ENCODE results near the gene RGS7. TPM values are rescaled to one million over a fixed set of nuclear protein-coding genes. Genes with fewer than 3 reads are reported as not detected.

The RGS7 gene
- total and polyA plus RNA-seq, 2 of the 4 experiments (the other 2 are of a cell fraction), result 0.58 to 0.72 TPM

GRCh38 chr1:240888787-240889048 is 468.3 kb downstream of the RGS7 start:
- H3K36me3 ChIP-seq (ENCODE audit: control insufficient read depth, insufficient read depth, low read length), result no peaks in the 10 kb centered on the region
- CTCF ChIA-PET, result no interaction called here
- H4K91ac ChIP-seq (ENCODE audit: insufficient read depth, low read depth, low read length), result no peak overlapping the region
- H2BK5ac ChIP-seq (ENCODE audit: low read depth, low read length, poor library complexity, severe bottlenecking), result no peak overlapping the region
- no peak overlapping the region for H2BK20ac ChIP-seq (ENCODE audit: low read depth, low read length)
- in situ Hi-C loops (cut with MboI; ENCODE audit: low sequenced_read_pairs) (no loop called here), intact Hi-C loops (cut with micrococcal nuclease) (loop anchor here (5.0 kb wide), 1 partner anchor 59 kb away; no protein-coding TSS in a partner anchor), dilution Hi-C loops (cut with HindIII; ENCODE audit: low sequenced_read_pairs, unreplicated experiment) (no loop called here)
- H3K4me3 ChIP-seq (ENCODE audit: insufficient read depth, low read depth, low read length), result no peak overlapping the region
- no peaks in the 10 kb centered on the region for H3K9me3 ChIP-seq (ENCODE audit: control insufficient read depth, insufficient read depth, low read length)
- H3K4ac ChIP-seq (ENCODE audit: low read depth, low read length), result no peak overlapping the region
- no peak overlapping the region for H2BK120ac ChIP-seq (ENCODE audit: low read depth, low read length)
- H3K4me1 ChIP-seq (ENCODE audit: control insufficient read depth, insufficient read depth, low read length), result no peaks in the 10 kb centered on the region
- H2AK9ac ChIP-seq (replicated peaks; ENCODE audit: low read depth, low read length, poor library complexity), result no peak overlapping the region
- POLR2A ChIA-PET (ENCODE audit: unreplicated experiment), result no interaction called here
- no peak overlapping the region for H3K14ac ChIP-seq (replicated peaks; ENCODE audit: low read depth, low read length)
- no peak overlapping the region for H2BK15ac ChIP-seq (ENCODE audit: low read depth, low read length)
- H2AFZ ChIP-seq (replicated peaks; ENCODE audit: low read length, poor library complexity), result no peak overlapping the region
- DNase-seq, result no peak
- H3K56ac ChIP-seq (ENCODE audit: extremely low read depth, insufficient read depth, low read length), result no peak overlapping the region
- no peaks in the 10 kb centered on the region for H4K20me1 ChIP-seq (ENCODE audit: insufficient read depth, low read length)
- TF ChIP-seq SMC3 (IDR thresholded peaks at IDR 0.05; ENCODE audit: low read depth, low read length) (no peak), USF2 (IDR thresholded peaks at IDR 0.05; ENCODE audit: low read depth, low read length) (no peak), RAD21 (IDR thresholded peaks at IDR 0.05; ENCODE audit: low read length) (no peak), MXI1 (IDR thresholded peaks at IDR 0.05; ENCODE audit: borderline replicate concordance, low read depth, low read length) (no peak), BHLHE40 (IDR thresholded peaks at IDR 0.05; ENCODE audit: low read depth, low read length) (no peak), MAFK (IDR thresholded peaks at IDR 0.05; ENCODE audit: low read depth, low read length) (no peak), RCOR1 (IDR thresholded peaks at IDR 0.05; ENCODE audit: insufficient replicate concordance, low read length) (no peak), RFX5 (IDR thresholded peaks at IDR 0.05; ENCODE audit: low read depth, low read length) (no peak), ELK1 (IDR thresholded peaks at IDR 0.05; ENCODE audit: borderline replicate concordance, low read depth, low read length) (no peak), FOS (IDR thresholded peaks at IDR 0.05; ENCODE audit: low read depth, low read length) (no peak), MAZ (IDR thresholded peaks at IDR 0.05; ENCODE audit: borderline replicate concordance, low read depth, low read length) (no peak), CTCF (conservative IDR thresholded peaks at IDR 0.05; ENCODE audit: low read depth, low read length) (no peak), POLR2A (IDR thresholded peaks at IDR 0.05; ENCODE audit: low read depth, low read length) (no peak), NFE2L2 (IDR thresholded peaks at IDR 0.05; ENCODE audit: low read depth, low read length) (no peak), CHD1 (IDR thresholded peaks at IDR 0.05; ENCODE audit: low read depth, low read length) (no peak), CEBPB (IDR thresholded peaks at IDR 0.05; ENCODE audit: low read depth, low read length) (no peak)
- no peaks in the 10 kb centered on the region for H3K9me1 ChIP-seq (ENCODE audit: insufficient read depth, low read length)
- no peaks in the 10 kb centered on the region for H3K27me3 ChIP-seq (ENCODE audit: control insufficient read depth, insufficient read depth, low read length)
- BruUV-seq (replicated peaks), result no TSS peak
- H4K8ac ChIP-seq (ENCODE audit: low read depth in 2 of 2, low read length in 2 of 2), result no peak overlapping the region
- H3K23ac ChIP-seq (ENCODE audit: low read depth, low read length), result no peak overlapping the region
- no peak overlapping the region for H2AK5ac ChIP-seq (ENCODE audit: low read depth, low read length)
- no peaks in the 10 kb centered on the region for H3K79me1 ChIP-seq (ENCODE audit: low read depth in 1 of 2, low read length in 2 of 2)
- no peak overlapping the region for H3K18ac ChIP-seq (ENCODE audit: low read depth, low read length)
- H3K27ac ChIP-seq (ENCODE audit: insufficient read depth, low read length), result no peak overlapping the region
- H3K4me2 ChIP-seq (ENCODE audit: low read depth, low read length), result no peak overlapping the region
- H3K9ac ChIP-seq (ENCODE audit: low read depth, low read length), result no peak overlapping the region
- H4K5ac ChIP-seq (ENCODE audit: low read depth, low read length), result no peak overlapping the region
- no peak for ATAC-seq (ENCODE audit: low read depth)
- WGBS, 2 experiments (ENCODE audit: extremely low coverage in 2 of 2, insufficient read length in 1 of 2), result 61% methylated on average over 2 of the region's 11 CpGs; no CpG with 5 or more reads in 1 of the 2 experiments

All from IMR-90 (cell line).